Fibroblast of villous mesenchyme (primary cell): Measurements from ENCODE around the gene DTD2. TPM values are rescaled to one million over a fixed set of nuclear protein-coding genes. Genes with fewer than 3 reads are reported as not detected.

Source experiments
- DNase-seq: peaks from one replicate; pipeline ENCODE4 v3.0.0-alpha.2; 2010; ENCODE audit warnings: low read depth
- H3K4me3 ChIP-seq: 2 replicates; pipeline ENCODE4 v1.5.1; 2011; ENCODE audit warnings: low read depth, mild to moderate bottlenecking, low read length
- total RNA-seq: library from RNA; depleted of rRNA; stranded (reverse); fragments of >200 nt; gene quantifications from 2 replicates; pipeline ENCODE4 v1.2.3, GENCODE V29; 2012
- TF ChIP-seq, protein P1 (sequence below): IDR thresholded peaks from 2 replicates; pipeline ENCODE4 v1.5.1; 2012; ENCODE audit warnings: low read depth, mild to moderate bottlenecking, low read length; ENCODE audit not compliant: insufficient read depth

The DTD2 gene
- total RNA-seq, 1 donor, result 68.2 TPM

DNA sequence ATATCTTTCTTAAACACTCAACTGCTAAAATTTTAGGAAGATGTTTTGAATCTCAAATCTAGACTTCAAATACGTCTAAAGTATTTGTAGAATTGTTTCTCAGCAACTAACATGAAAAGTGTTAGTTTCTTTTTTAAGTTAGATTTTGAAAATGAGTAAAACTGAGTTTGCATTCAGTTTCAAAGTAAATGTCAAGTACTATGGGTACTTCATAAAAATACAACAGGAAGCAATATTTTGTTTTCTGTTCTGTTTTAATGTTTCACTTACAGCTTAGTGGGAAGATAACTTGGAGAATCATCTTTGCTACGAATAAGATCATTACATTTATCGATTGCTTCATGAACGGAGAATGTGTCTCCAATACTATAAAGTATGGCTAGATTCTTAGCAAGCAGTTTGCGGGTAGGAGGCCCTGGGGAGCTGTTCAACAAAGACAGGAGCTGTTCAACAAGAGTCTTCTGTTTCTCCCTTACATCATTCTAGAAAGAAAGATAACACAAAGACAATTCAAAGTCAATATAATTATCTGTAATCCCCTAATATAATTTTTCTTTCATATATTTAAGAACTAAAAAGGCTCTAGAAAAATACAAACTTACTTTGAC lies 57.2 kb downstream of the DTD2 start:
- DNase-seq, result no peak
- no peak overlapping the region for H3K4me3 ChIP-seq
- TF ChIP-seq, protein P1, sequence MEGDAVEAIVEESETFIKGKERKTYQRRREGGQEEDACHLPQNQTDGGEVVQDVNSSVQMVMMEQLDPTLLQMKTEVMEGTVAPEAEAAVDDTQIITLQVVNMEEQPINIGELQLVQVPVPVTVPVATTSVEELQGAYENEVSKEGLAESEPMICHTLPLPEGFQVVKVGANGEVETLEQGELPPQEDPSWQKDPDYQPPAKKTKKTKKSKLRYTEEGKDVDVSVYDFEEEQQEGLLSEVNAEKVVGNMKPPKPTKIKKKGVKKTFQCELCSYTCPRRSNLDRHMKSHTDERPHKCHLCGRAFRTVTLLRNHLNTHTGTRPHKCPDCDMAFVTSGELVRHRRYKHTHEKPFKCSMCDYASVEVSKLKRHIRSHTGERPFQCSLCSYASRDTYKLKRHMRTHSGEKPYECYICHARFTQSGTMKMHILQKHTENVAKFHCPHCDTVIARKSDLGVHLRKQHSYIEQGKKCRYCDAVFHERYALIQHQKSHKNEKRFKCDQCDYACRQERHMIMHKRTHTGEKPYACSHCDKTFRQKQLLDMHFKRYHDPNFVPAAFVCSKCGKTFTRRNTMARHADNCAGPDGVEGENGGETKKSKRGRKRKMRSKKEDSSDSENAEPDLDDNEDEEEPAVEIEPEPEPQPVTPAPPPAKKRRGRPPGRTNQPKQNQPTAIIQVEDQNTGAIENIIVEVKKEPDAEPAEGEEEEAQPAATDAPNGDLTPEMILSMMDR, result no peak

Other genes starting within 250 kb of the DTD2 start
- gene HECTD1, start 249.7 kb downstream of the DTD2 start, total RNA-seq, result 192 and 283 TPM in 2 replicates
- 45.1 and 87.7 TPM in 2 replicates for gene HEATR5A, start 37.0 kb downstream of the DTD2 start, total RNA-seq
- gene GPR33, start 30.5 kb upstream of the DTD2 start, total RNA-seq, result not detected in 2 replicates
- gene NUBPL, start 103.9 kb upstream of the DTD2 start, total RNA-seq, result 12.1 and 12.2 TPM in 2 replicates